Hepatocyte (in vitro differentiated cells): ENCODE measurements around the gene PIK3R6. TPM values are rescaled to one million over a fixed set of nuclear protein-coding genes. Genes with fewer than 3 reads are reported as not detected.

Experiments used
- DNase-seq: peaks from one replicate; pipeline ENCODE4 v3.0.0-alpha.2; 2016; ENCODE audit warnings: low spot score
- H2AFZ ChIP-seq: fragments of 200-600 bp; sonication (generic); 2 replicates; pipeline ENCODE4 v1.6.0; 2016; ENCODE audit warnings: antibody characterized with exemption, mild to moderate bottlenecking
- H3K27ac ChIP-seq: fragments of 200-600 bp; sonication (generic); 2 replicates; pipeline ENCODE4 v1.5.1; 2016; ENCODE audit warnings: mild to moderate bottlenecking
- H3K27me3 ChIP-seq: fragments of 200-600 bp; sonication (generic); 2 replicates; pipeline ENCODE4 v1.6.1; 2016
- H3K36me3 ChIP-seq: fragments of 200-600 bp; sonication (generic); replicated peaks from 2 replicates; pipeline ENCODE4 v1.5.1; 2016; ENCODE audit warnings: low read depth; ENCODE audit not compliant: insufficient read depth
- H3K4me1 ChIP-seq: fragments of 200-600 bp; sonication (generic); 2 replicates; pipeline ENCODE4 v1.5.1; 2016; ENCODE audit warnings: mild to moderate bottlenecking, moderate library complexity; ENCODE audit not compliant: insufficient read depth
- H3K4me2 ChIP-seq: fragments of 200-600 bp; sonication (generic); 2 replicates; pipeline ENCODE4 v1.6.0; 2016
- H3K4me3 ChIP-seq: fragments of 200-600 bp; sonication (generic); 2 replicates; pipeline ENCODE4 v1.5.1; 2016; ENCODE audit warnings: mild to moderate bottlenecking
- H3K79me2 ChIP-seq: fragments of 200-600 bp; sonication (generic); 2 replicates; pipeline ENCODE4 v1.6.0; 2017; ENCODE audit warnings: mild to moderate bottlenecking
- H3K9me2 ChIP-seq: fragments of 200-600 bp; sonication (generic); replicated peaks from 2 replicates; pipeline ENCODE4 v1.6.0; 2017; ENCODE audit warnings: mild to moderate bottlenecking; ENCODE audit not compliant: insufficient read depth
- H3K9me3 ChIP-seq: fragments of 200-600 bp; sonication (generic); 2 replicates; pipeline ENCODE4 v1.5.1; 2016; ENCODE audit warnings: low read depth, mild to moderate bottlenecking
- H4K20me1 ChIP-seq: fragments of 200-600 bp; sonication (generic); 2 replicates; pipeline ENCODE4 v1.6.0; 2016; ENCODE audit warnings: mild to moderate bottlenecking; ENCODE audit not compliant: insufficient read depth, poor library complexity, severe bottlenecking
- CTCF ChIP-seq: fragments of 200-600 bp; sonication (generic); IDR thresholded peaks from 2 replicates; pipeline ENCODE4 v1.5.1; 2016; ENCODE audit warnings: antibody characterized with exemption, mild to moderate bottlenecking; ENCODE audit not compliant: poor library complexity
- EZH2 ChIP-seq: fragments of 200-600 bp; sonication (generic); IDR thresholded peaks from 2 replicates; pipeline ENCODE4 v1.6.1; 2016; ENCODE audit warnings: antibody characterized with exemption, mild to moderate bottlenecking, borderline replicate concordance
- EZH2phosphoT487 ChIP-seq: fragments of 200-600 bp; sonication (generic); IDR thresholded peaks from one replicate; pipeline ENCODE4 v1.6.1; 2018; ENCODE audit warnings: antibody characterized with exemption, mild to moderate bottlenecking, low read depth, moderate library complexity; ENCODE audit not compliant: unreplicated experiment, severe bottlenecking
- WGBS: methylation state at CpG from one replicate; pipeline ENCODE4 v1.1.6; 2016; ENCODE audit warnings: low lambda C conversion rate; ENCODE audit errors: missing lambda C conversion rate; 5-methylcytosine and 5-hydroxymethylcytosine counted together
- polyA plus RNA-seq: library from polyadenylated mRNA; unstranded; fragments of >200 nt; fragmentation: Nextera tagmentation; extraction: Ambion mirVana; gene quantifications from 2 replicates; pipeline ENCODE4 v1.2.1, GENCODE V29; 2016
- total RNA-seq: library from RNA; depleted of rRNA; stranded (reverse); fragments of >200 nt; gene quantifications from 2 replicates; pipeline ENCODE4 v1.2.3, GENCODE V29; 2014

Gene PIK3R6
- total and polyA plus RNA-seq, 2 experiments from 2014 or later, result 0.07 to 0.10 TPM

- peak; percentile 37 for DNase-seq
- Histone ChIP-seq H3K9me3 (no peaks in the 10 kb centered on the region), H3K9me2 (no peaks in the 10 kb centered on the region), H3K27ac (no peak overlapping the region), H3K27me3 (peaks cover 17% of the 10 kb centered on the region), H3K4me3 (no peak overlapping the region), H3K4me2 (peak overlapping the region; percentile 45), H3K36me3 (no peaks in the 10 kb centered on the region), H2AFZ (no peak overlapping the region), H4K20me1 (no peaks in the 10 kb centered on the region), H3K79me2 (no peaks in the 10 kb centered on the region), H3K4me1 (no peaks in the 10 kb centered on the region)
- TF ChIP-seq CTCF (no peak), EZH2phosphoT487 (peak; percentile 99)
- 60% methylated on average over 2 of the region's 2 CpGs for WGBS
Measured at GRCh38 chr17:8788998-8789397, 78.5 kb downstream of the PIK3R6 start.

GRCh38 chr17:8785547-8786413, 81.7 kb downstream of the PIK3R6 start:
- Histone ChIP-seq H3K4me1 (no peaks in the 10 kb centered on the region), H3K79me2 (no peaks in the 10 kb centered on the region), H3K4me3 (no peak overlapping the region), H3K9me3 (no peaks in the 10 kb centered on the region), H3K27ac (no peak overlapping the region), H3K36me3 (no peaks in the 10 kb centered on the region), H4K20me1 (no peaks in the 10 kb centered on the region), H3K27me3 (peaks cover 10% of the 10 kb centered on the region), H2AFZ (no peak overlapping the region), H3K9me2 (no peaks in the 10 kb centered on the region), H3K4me2 (no peak overlapping the region)
- 39% methylated on average over 19 of the region's 19 CpGs for WGBS
- DNase-seq, result peak; percentile 83
- TF ChIP-seq CTCF (peak; percentile 78), EZH2 (no peak)

- Histone ChIP-seq H3K9me2 (no peaks in the 10 kb centered on the region), H3K4me1 (no peaks in the 10 kb centered on the region), H3K9me3 (no peaks in the 10 kb centered on the region), H3K4me3 (no peak overlapping the region), H3K36me3 (no peaks in the 10 kb centered on the region), H4K20me1 (no peaks in the 10 kb centered on the region), H3K27ac (peak overlapping the region; percentile 53), H3K27me3 (peaks cover 5% of the 10 kb centered on the region), H2AFZ (no peak overlapping the region), H3K4me2 (no peak overlapping the region), H3K79me2 (no peaks in the 10 kb centered on the region)
- WGBS, result 88% methylated on average over 1 of the region's 1 CpG
- no peak for DNase-seq
- TF ChIP-seq CTCF (no peak), EZH2phosphoT487 (no peak), EZH2 (no peak)
Measured at GRCh38 chr17:8782176-8782575, 85.3 kb downstream of the PIK3R6 start.
